GM12874 (cell line): ENCODE measurements around the gene CCR5AS.
A peak's percentile ranks its signal among the peaks of the same experiment; 100 is the strongest.

Experiments used
- CTCF ChIP-seq: IDR thresholded peaks from 2 replicates; pipeline ENCODE4 v1.5.1; 2011; ENCODE audit warnings: low read depth, mild to moderate bottlenecking, control low read depth, low read length, moderate library complexity; ENCODE audit not compliant: insufficient read depth

The CCR5AS gene

GRCh38 chr3:46374755-46375154 lies 32.1 kb downstream of the CCR5AS start:
- no peak for TF ChIP-seq CTCF

- peak; percentile 70 for TF ChIP-seq CTCF
These were observed 34.1 kb downstream of the CCR5AS start for GRCh38 chr3:46372492-46373359.

GRCh38 chr3:46371519-46372340 lies 35.1 kb downstream of the CCR5AS start:
- no peak for TF ChIP-seq CTCF

GRCh38 chr3:46370839-46371518 lies 35.9 kb downstream of the CCR5AS start, which contains the start of gene CCR5:
TSS of gene CCR5 (plus strand) at chr3:46370946. CDS start at chr3:46372903, 1,957 bp downstream.
- TF ChIP-seq CTCF: no peak

- no peak for TF ChIP-seq CTCF
These were observed 37.2 kb downstream of the CCR5AS start for GRCh38 chr3:46369675-46370132.

- no peak for TF ChIP-seq CTCF
These were observed 37.7 kb downstream of the CCR5AS start for GRCh38 chr3:46369151-46369550.

GRCh38 chr3:46368569-46368968 lies 38.3 kb downstream of the CCR5AS start:
- peak; percentile 74 for TF ChIP-seq CTCF
